Head of caudate nucleus (tissue), 42 donors: ENCODE measurements around the gene SLC3A2.
"Not testable (repeated sequence)": the region's sequence is repeated elsewhere in the genome, so short reads cannot be mapped to it uniquely, and the experiment has no call there.

ENCODE experiments used
- DNase-seq, 42 donors: peaks; one replicate each; pipeline versions ENCODE4 v3.0.0 to v3.0.0-alpha.2; 2020 to 2021; ENCODE audit warnings: mixed read lengths in 7 of 42
- intact Hi-C: fragments of 100-400 bp; cut with DNase I; formaldehyde crosslinking; loops from one replicate; pipeline ENCODE4 v1.15.0; 2022

SLC3A2 gene

DNA sequence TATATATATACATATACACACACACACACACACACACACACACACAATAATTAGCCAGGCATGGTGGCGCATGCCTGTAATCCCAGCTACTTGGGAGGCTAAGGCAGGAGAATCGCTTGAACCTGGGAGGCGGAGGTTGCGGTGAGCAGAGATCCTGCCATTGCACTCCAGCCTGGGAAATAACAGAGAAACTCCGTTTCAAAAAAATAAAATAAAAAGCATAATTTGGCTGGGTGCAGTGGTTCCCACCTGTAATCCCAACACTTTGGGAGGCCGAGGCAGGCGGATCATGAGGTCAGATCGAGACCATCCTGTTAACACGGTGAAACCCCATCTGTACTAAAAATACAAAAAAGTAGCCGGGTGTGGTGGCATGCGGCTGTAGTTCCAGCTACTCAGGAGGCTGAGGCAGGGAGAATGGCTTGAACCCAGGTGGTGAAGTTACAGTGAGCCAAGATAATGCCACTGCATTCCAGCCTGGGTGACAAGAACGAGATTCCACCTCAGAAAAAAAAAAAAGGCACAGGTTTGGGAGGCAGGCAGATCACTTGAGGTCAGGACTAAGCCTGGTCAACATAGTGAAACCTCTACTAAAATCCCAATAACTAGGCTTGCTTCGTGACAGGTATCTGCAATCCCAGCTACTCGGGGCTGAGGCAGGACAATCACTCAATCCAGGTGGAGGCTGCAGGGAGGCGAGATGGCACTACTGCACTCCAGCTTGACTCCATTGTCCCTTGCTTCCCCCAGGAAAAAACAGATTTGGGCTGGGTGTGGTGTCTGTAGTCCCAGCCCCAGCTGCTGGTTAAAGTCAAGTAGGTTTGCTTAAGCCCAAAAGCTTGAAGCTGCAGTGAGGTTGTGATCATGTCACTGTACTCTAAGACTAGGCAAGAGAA lies 29.5 kb upstream of the SLC3A2 start:
- DNase-seq, result no peak
- intact Hi-C loops, result no loop called here

DNA sequence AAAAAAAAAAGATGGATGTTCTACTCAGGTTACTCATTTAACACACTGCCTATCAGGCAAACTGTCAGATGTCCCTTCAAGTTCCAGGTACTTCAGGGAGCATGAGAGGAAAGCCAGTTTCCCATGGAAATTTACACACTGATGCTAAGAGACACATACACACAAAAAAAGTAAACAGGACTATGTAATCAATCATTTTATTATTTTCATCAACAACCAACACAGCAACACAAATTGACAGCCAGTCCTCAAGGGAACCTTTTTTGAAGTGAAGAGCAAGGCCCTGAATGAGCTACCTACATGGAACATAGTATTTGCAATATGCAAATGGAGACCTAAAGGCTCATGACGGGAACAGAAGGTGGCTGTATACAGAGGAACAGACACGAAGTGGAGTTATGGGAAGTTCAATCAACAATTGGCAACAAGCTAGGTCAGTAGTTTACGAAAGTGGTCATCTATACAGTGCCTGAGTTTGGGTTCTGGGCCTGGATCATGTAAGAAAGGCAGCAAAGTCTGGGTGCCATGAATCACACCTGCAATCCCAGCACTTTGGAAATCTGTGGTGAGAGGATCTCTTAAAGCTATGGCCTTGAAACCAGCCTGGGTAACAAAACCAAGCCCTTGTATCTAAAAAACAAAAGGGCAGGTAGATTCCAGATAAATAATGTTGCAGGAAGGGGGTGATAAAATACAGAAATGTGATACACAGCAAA lies 28.7 kb upstream of the SLC3A2 start:
- intact Hi-C loops, result no loop called here
- no peak for DNase-seq

DNA sequence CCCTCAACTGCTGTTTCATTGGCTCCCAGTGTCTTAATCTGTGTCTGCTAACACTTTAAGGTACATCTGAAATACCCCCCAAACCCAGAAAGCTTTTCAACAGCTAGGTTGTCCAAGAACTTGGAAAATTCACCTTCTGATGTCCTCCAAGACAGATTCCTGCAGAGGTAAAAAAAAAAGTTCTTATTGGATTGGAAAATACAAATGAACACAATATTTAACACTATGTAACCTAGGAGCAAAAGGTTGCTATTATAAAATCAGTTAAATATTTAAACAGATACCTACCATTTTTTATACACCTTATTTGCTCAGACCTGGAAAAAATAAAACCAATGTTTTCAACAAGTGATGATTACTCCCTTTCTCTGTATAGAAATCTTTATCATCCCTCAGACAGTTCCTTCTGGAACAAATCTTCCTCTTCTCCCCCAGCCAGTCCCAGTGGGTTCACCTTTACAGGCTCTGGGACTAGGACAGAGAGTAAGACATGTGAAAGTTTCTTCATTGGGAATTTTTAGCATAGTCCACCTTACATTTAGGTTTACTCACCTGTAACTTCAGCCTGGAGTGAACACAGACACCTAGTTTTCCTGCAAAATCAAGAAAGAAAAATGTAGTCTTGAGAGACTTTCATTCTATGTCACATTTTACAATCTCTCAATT lies 28.0 kb upstream of the SLC3A2 start:
- intact Hi-C loops, result no loop called here
- DNase-seq, result no peak

DNA sequence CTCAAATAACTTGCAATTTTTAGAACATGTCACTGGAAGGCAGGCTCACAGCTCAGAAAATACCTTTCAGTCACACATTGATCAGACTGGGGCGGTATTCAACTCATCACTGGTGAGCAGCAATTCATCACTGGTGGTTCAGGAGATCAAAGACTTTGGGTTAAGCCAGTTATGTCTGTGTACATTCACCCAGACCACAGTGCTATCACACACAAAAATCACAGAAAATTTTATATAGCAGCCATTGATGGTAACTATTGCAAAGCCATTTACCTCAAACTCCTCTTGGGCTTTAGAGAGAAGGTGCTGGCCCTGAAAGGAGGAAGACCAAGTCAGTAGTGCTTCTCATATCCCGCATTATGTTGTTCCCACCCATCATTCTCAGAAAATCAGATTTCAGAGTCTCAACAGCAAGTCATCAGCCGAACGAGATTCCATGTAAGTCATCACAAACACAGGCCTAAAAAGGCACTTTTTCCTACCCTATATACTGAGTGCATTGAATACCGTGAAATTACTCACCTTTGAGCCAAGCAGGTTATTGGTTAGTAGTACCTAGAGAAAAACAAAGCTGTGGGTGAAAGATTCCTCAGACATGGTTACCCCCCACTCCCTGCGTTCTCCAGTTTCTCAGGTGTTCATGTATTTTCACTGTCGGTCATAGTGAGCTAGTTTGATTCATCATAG lies 27.3 kb upstream of the SLC3A2 start:
- intact Hi-C loops, result no loop called here
- no peak for DNase-seq

DNA sequence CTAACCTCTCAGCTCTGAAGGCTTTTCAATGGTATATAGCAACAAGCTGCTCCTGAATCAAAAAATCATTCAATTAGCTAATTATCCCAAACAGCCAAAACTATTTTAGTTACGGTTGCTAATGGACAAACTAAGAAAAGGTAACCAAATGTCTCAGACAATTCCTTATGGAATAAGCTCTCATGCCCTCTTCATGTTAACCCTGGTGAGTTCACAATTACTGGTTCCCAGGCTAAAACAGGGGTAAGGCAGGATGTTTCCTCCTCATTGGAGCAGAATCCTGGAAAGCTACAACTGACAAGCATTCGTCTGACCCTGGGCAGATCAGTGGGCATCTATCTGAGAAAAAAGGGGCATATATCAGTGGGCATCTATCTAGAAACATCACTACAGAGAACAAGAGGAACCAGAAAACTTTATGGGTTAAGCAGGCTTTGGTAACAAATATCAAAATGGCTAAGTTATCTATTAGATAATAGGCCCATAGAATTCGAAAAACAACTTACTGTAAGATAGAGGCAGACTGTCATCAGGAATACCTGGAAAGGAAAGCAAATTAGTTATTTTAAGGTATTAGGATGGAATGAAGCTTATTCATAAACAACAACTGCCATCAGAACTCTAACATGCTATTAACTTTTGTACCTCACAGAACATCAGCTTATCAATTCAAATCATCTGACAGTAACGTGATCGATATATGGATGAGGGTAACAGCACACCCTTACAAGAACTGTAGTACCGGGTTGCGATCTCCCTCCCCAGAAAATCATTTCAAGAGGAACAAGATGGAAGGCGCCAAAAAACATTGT lies 26.5 kb upstream of the SLC3A2 start:
- intact Hi-C loops, result no loop called here

DNA sequence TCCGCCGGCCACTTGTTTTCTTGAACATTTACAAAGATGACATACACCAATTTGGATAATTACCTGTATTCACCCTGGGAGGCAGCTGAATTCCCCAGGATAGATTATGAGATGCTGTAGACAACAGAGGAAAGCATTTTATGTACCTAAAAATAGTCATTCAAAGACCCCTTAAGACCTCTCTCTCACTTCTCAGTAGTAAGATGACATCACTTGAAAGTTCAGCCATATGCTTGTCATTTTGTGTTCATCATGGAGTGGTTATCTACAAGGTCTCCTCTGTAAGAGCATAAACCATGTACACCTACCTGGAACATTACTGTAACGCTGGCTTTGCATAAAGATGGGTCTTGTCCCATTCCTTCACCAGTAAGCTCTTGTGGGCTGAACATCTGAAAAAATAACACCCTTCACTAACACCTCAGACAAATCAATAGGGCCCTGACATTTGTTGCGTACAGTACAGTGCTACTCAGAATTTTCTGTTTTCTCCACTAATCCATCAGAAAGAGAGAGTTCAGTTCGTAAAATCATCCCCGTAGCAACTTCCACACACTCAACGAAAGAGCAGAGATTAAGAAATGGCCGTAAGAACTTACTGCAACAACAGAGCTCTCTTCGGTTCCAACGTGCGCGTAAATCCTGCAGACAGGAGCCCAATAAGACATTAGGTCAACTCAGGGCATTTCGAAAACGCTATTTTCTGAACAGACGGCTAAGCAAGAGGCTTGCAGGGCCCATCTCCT lies 25.7 kb upstream of the SLC3A2 start:
- intact Hi-C loops, result loop anchor here (5.0 kb wide), 1 partner anchor 63 kb away; the partner anchor contains the start of gene TMEM223
- no peak for DNase-seq

More for the DNA sequence above, 26.5 kb upstream of the SLC3A2 start:
- no peak for DNase-seq

DNA sequence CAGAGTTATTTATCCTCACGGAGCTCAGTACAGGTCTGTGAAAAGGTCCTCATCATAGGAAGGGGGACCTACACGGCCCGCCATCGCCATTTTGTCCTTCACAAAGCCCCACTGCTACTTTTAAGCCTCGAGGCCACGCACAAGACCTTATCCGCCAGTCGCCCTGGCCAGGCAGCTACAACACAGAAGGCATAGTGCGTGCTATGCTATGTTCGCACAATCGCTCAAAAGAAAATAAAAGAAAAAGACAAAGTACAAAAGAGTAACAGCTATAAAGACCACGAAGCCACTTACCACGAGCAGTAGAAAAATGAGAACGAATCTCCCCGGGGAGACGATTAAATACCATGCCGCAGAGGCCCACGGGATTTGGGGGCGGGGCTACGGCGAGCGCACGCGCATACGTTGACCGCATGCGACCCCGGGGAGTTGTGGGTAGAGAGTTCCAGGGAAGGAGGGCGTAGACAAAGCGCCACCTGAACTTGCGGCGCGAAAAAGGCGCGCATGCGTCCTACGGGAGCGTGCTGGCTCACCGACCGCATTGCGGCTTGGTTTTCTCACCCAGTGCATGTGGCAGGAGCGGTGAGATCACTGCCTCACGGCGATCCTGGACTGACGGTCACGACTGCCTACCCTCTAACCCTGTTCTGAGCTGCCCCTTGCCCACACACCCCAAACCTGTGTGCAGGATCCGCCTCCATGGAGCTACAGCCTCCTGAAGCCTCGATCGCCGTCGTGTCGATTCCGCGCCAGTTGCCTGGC lies 24.9 kb upstream of the SLC3A2 start:
- intact Hi-C loops, result loop anchor here (5.0 kb wide), 1 partner anchor 63 kb away; the partner anchor contains the start of gene TMEM223
- DNase-seq, result peak; percentile 89 to 98 (median 95)

DNA sequence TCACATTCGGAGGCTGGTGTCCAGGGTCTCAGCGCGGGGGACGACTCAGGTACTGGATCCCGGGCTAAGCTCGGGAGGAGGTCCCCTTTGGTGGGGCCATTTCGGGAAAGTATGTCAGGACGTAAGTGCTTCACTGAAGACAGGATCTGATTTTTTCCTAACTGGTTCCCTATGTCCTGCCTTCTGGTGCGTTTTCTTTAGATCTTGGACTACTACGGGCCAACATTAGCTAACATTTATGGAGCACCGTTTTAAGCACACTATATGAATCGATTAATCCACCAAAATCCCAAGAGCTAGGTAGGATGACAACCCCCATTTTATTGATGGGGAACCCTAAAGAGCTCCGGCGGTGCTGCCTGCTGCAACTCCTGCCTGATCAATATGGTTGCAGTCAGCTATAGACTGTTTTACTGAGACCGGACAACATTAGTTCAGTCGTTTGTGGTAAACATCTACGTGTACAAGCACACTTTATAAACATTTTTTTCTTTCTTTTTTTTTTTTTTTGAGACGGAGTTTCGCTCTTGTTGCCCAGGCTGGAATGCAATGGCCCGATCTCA lies 24.3 kb upstream of the SLC3A2 start:
- intact Hi-C loops, result loop anchor here (5.0 kb wide), 1 partner anchor 64 kb away; the partner anchor contains the start of gene TMEM223
- DNase-seq, result peak in 1 of 42 donors; percentile 18

DNA sequence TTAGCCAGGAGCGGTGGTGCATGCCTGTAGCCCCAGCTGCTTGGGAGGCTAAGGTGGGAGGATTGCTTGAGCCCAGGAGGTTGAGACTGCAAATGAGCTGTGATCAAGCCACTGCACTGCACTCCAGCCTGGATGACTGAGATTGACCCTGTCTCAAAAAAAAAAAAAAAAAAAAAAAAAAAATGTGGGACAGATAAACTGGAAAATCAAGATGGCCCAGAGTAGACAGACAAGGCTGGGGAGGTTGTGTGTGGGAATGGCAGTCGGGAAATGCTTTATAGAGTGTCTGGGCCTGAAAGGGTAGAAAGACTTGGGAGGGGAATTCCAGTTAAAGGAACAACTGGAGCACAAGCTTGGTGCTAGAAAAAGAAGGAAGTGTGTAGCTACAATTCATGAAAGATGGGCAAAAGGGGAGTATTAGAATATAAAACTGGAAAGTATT lies 23.1 kb upstream of the SLC3A2 start:
- no peak for DNase-seq
- intact Hi-C loops, result loop anchor here (5.0 kb wide), 1 partner anchor 65 kb away; the partner anchor contains the start of gene TMEM223

DNA sequence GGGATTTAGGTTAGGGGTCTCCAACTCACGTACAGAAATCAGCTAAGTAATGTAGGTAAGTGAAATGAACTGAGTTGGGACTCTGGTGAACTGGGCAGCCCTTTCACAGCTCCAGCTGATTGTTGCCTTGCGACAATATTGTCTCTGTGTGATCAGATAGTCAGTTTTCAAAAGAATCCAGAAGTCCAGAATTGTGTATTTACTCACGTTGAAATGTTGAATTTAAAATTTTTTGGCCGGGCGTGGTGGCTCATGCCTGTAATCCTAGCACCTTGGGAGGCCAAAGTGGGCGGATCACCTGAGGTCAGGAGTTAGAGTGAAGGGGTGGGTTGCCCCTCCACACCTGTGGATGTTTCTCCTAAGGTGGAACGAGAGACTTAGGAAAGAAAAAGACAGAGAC lies 22.5 kb upstream of the SLC3A2 start:
- no peak for DNase-seq
- intact Hi-C loops, result loop anchor here (5.0 kb wide), 1 partner anchor 66 kb away; the partner anchor contains the start of gene TMEM223

DNA sequence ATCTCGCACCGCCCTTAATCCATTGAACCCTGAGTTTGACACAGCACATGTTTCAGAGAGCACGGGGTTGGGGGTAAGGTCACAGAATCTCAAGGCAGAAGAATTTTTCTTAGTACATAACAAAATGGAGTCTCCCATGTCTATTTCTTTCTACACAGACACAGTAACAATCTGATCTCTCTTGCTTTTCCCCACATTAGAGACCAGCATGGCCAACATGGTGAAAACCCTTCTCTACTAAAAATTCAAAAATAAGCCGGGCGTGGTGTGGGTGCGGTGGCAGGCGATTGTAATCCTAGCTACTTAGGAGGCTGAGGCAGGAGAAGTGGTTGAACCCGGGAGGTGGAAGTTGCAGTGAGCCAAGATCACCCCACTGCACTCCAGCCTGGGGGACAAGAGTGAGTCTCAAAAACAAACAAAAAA lies 21.4 kb upstream of the SLC3A2 start:
- intact Hi-C loops, result loop anchor here (5.0 kb wide), 1 partner anchor 67 kb away; the partner anchor contains the start of gene TMEM223
- not testable (repeated sequence) for DNase-seq

DNA sequence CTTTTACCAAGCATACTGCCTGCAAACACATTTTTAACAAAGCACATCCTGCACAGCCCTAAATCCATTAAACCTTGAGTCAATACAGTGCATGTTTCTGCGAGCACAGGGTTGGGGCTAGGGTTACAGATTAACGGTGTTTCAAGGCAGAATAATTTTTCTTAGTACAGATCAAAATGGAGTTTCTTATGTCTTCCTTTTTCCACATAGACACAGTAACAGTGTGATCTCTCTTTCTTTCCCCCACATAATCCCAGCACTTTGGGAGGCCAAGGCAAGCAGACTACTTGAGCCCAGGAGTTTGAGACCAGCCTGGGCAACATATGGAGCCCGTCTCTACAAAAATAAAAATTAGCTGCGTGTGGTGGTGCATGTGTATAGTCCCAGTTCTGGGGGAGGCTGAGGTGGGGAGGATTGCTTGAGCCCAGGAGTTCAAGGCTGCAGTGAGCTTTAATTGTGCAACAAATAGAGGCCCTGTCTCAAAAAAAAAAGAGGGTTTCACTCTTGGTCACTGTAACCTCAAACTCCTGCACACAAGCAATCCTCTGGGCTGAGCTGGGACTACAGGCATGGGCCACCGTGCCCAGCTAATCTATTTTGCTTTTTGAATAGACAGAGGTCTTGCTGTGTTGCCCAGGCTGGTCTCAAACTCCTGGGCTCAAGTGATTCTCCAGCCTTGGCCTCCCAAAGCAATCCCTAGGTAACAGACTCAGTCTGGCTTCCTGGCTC lies 19.7 kb upstream of the SLC3A2 start:
- intact Hi-C loops, result no loop called here
- no peak for DNase-seq

DNA sequence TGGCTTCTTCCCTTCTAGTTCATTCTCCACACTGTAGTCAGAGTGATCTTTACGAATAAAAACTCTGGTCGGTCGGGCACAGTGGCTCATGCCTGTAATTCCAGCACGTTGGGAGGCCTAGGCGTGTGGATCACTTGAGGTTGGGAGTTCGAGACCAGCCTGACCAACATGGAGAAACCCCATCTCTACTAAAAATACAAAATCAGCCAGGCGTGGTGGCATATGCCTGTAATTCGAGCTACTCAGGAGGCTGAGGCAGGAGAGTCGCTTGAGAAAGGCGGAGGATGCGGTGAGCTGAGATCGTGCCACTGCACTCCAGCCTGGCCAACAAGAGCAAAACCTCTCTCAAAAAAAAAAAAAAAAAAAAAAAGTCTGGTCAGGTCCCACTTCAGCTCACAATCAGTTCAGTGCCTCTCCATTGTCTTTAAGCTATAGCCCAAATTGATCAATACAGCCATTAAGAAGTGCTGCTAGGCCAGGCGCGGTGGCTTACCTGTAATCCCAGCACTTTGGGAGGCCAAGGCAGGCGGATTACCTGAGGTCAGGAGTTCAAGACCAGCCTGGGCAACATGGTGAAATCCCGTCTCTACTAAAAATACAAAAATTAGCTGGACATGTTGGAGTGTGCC lies 19.0 kb upstream of the SLC3A2 start:
- DNase-seq, intact Hi-C loops: not testable (repeated sequence)

DNA sequence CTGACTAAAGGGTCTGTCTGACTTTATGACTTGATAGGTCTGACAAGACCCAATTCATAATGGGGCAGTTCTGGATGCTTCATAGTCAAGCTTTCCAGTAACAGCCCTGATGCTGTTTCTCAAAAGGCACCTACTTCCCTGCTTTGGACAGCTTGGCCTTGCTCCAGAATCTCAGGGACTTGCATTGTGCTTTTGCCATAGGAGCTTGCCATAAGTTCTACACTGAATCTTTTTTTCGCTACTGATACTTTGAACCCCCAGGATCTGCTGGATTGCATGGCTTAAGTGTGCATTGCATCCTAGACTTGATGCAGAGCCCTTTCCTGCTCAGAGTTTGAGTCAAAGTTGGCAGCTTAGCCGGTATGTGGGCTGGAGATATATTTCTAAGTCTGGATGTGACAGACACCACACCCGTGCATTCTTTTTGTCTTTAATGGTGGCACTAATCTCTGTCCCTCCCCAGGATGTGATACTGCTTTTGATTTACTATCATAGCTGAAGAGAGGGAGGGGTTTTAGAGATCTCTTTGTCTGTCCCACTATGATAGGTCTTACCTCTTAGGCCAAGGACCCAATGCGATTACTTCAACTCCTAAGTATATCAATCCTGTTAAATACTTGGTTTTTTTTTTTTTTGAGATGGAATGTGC lies 16.9 kb upstream of the SLC3A2 start:
- intact Hi-C loops, result no loop called here

More for the DNA sequence above, 16.9 kb upstream of the SLC3A2 start:
- DNase-seq, result no peak
